ENCODE data around the gene TRIM8.

The TRIM8 gene

DNA sequence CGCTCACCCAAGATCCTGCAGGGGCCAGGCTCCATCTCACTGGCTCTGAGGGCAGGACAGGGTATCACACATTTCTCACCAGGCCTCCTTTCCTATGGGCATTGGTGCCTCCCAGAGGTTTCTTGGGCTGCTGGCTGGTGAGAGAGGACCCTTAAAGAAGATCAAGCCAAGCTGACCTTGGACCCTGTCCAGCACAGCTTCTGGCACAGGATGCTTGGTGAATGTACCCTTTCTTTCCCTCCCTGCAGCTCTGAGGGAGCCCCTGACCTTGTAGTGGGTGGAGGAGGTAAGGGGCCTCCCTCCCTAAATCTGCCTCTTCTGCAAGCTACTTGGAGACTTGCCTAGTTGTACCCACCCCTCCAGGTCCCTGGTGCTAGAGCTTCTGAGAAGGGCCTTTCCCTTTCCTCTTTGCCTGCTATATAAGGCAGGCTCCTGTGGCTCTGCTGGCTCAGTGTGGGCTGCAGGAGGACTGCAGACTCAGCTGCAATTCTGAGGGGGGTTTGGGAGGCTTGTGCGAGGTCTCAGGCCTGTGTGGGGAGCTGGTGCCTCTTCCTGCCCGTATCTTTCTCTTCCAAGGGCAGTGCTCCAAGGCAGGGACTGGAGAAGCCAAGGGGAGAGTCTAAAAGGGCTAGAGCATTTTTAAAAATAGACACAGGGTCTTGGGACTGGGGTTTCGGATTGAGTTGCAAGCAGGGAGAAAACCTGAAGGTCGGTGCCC is 11.7 kb upstream of the TRIM8 start:
- DNase-seq (ENCODE audit: low read depth in 4 of 4, low spot score in 1 of 4), result no peak

GRCh38 chr10:102633287-102633686 is 11.0 kb upstream of the TRIM8 start:
- peak in 1 of 4 experiments; percentile 28 for DNase-seq (ENCODE audit: low read depth in 4 of 4, low spot score in 1 of 4)

DNA sequence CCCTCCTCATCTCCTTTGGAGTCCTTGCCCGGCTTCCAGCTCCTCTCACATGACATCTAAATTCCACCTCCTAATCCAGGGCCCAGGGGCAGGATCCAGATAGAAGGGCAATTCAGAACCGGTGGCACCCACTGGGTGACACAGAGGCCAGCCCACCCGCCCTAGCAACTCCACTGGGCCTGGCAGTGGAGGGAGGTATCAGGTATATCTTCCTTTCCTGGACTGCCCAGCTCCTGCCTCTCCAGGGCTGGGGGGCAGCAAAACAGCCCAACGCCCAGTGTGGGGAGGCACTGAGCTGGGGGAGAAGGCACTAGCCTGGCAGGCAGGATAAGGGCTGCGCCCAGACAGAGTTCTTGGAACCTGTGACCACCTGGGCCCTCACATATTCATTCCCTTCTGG is 10.4 kb upstream of the TRIM8 start:
- no peak for DNase-seq (ENCODE audit: low read depth in 4 of 4, low spot score in 1 of 4)

DNA sequence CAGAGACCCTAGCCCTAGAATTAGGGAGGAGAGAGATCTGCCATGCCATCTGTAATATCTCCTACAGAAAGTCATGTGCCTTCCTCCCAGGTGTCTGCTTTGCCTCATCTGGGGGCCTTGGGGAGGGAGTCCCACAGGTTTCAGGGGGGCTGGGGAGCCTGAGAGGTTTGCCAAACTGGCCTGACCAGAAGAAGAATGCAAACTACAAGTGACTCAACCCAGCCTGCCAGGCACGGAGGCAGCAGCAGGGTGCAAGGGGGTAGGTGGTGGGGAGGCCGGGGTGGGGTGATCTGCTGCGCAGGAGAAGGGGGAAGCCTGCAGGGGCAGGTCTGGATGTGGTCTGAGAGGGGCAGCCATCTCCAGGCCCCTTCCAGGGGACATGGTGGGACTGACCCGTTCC is 9.6 kb upstream of the TRIM8 start:
- no peak for DNase-seq (ENCODE audit: low read depth in 4 of 4, low spot score in 1 of 4)

DNA sequence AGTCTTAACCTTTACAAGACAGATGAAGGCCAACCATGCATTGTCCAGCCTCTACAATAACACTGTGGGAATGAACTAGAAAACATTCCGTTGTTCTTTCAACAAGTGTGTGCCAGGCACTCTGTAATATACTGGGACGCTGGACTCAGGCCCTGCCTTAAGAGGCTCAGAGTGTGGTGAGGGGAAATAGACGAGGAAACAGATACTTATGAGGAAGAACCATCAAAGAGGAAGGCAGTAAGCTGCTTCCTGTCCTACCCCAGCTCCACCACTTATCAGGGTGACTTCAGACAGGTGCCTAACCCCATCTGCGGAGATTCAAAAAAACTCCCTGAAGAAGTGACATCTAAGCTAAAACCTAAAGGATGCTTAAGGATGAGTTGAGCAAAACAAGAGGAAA is 8.9 kb upstream of the TRIM8 start:
- no peak for DNase-seq (ENCODE audit: low read depth in 4 of 4, low spot score in 1 of 4)

DNA sequence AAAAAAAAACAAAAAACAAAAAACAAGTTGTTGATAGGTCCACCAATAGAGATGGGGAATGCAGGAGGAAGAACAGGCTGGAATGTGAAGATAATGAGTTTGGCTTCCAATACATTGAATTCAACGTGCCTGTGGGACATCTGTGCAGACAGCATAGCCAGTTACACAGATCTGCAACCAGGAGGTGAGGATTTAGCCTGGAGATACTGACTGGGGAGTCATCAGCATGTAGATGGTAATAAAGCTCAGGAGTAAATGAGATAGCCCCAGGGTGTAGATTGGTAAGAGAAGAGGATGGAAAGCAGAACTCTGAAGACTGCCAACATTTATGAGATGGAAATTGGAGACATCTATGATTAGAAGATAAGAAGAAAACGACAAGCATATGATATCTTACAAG is 4.7 kb upstream of the TRIM8 start:
- DNase-seq (ENCODE audit: low read depth in 4 of 4, low spot score in 1 of 4), result no peak

DNA sequence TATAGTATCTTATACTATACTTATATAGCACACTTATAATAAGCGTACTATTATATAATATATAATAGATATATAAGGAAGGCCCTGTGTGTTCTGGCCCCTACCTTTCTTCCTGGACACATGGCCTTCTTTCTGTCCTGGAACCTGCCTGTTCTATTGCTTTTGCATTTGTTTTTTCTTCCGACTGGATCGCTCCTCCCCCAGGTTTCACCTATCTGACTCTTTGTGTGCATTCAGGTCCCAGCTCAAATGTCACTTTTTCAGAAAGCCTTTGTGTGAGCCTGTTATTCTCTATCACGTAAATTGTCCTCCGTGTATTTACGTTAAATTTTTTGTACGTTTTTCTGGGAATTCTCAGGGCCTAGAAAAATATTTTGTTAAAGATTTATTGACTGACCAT is 2.9 kb upstream of the TRIM8 start:
- DNase-seq (ENCODE audit: low read depth in 4 of 4, low spot score in 1 of 4), result no peak

DNA sequence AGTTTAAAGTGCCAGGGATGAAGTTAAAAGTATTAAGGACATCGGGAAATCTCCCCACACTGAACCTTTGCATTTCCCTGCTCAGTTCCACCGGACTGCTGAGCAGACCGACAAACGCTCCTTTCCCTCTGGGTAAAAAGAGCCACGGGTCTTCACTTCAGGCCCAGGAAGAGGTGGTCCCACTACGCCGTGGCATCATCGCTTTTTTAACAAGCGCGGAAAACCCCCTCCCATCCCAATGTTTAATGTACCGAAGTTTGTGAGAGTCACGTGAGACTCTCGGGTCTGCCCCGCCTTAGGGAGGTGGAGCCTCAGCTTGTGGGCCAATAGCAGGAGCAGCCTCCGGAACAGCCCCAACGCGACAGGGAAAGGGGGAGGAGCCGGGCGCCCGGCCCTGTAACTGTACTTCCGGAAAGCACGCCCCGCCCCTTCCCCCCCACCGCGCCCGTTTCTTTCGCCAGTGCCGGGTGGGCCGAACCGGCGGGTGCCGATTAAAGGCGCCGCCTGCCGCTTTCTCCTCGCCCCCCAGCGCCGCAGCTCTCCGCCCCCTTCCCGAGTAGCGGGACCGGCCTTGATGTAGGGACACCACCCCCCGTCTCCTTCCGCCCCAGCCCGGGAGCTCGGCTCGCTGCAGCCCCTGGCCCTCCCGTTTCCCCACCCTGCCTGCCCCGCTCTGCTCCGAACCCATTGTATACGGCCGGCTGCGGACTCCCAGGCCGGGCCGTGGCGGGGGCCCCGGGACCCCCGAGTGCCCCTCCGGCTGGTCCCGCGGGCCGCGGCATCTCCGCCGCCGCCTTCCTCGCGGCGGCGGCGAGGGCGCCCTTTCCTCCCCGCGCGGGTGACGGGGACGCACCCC is 2.2 kb upstream of the TRIM8 start:
- peak; percentile 93 to 99 (median 94) for DNase-seq (ENCODE audit: low read depth in 4 of 4, low spot score in 1 of 4)

DNA sequence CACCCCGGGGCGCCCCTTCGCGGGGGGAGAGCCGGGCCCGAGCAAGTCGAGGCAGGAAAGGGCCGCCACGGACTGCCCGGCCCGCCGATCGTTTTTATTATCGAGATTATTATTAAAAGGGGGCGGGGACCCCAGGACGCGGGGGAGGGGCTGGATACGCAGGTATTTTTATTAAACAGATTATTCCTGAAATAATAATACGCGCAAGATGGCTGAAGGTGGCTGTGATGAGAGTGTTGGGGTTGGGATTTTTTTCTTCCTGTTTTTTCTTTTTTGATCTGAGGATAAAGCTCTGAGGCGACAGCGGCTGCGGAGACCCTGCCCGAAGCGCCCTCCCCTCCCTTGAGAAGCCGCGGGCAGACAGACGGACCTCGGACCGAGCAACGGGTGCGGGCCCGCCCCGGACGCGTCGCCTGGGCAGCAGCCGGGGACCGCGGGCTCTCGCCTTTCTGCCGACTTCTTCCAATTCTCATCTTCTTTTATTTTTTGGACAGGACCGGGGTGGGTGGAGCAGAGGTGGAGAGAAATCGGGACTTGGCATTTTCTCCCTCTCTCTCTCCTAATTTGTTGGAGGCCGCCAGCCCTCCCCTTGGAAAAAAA is 1.4 kb upstream of the TRIM8 start:
- peak in 1 of 4 experiments; percentile 30 for DNase-seq (ENCODE audit: low read depth in 4 of 4, low spot score in 1 of 4)

DNA sequence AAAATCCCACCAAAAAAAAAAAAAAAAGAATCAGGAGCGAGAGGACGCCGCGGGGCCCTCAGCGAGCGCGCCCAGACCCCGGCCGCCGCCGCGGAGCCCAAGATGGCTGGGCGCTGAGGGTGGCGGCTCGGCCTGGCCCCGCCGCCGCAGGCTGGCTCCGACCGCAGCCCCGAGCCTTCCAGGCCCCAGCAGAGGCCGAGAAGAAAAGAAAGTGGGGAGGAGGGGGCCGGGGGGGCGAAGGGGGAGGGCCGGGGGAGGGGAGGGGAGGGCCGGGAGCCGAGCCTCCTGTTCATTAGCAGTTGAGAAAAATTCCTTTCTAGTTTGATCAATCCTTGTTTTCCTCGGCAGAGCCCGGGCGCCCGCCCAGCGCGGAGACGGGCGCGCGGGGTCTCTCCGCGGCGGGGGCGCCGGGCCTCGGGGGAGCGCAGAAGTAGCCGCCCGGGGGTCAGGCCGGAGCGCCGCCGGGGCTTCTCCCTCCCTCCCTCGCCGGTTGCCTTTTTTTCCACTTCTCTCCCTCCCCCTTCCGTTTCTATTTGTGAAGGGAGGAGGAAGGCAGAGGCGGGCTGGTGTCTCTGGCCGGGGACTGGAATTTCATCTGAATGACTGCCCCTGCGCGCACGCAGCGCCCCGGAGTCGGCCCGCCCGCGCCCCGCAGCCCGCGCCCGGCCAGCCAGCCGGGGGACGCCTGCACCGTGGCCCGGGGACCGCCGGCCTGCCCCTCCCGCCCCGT is 778 bp upstream of the TRIM8 start:
- DNase-seq (ENCODE audit: low read depth in 4 of 4, low spot score in 1 of 4), result peak in 2 of 4 experiments; percentile 30 to 41

DNA sequence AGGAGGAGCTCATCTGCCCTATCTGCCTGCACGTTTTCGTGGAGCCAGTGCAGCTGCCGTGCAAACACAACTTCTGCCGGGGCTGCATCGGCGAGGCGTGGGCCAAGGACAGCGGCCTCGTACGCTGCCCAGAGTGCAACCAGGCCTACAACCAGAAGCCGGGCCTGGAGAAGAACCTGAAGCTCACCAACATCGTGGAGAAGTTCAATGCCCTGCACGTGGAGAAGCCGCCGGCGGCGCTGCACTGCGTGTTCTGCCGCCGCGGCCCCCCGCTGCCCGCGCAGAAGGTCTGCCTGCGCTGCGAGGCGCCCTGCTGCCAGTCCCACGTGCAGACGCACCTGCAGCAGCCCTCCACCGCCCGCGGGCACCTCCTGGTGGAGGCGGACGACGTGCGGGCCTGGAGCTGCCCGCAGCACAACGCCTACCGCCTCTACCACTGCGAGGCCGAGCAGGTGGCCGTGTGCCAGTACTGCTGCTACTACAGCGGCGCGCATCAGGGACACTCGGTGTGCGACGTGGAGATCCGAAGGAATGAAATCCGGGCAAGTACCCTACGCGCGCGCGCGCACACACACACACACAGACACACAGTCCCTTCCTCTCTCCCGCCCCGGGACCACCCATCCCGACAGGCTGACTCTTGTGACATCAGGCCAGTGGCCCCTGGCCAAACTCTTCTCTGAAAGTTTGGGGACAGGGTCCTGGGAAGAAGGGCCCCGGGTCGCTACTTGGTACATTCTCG is 538 bp downstream of the TRIM8 start:
- peak in 3 of 4 experiments; percentile 34 to 72 (median 58) for DNase-seq (ENCODE audit: low read depth in 4 of 4, low spot score in 1 of 4)

- no peak for DNase-seq (ENCODE audit: low read depth in 4 of 4, low spot score in 1 of 4)
These were observed 1.1 kb downstream of the TRIM8 start for GRCh38 chr10:102645388-102645740.

GRCh38 chr10:102645741-102646609 is 1.7 kb downstream of the TRIM8 start:
- DNase-seq (ENCODE audit: low read depth in 4 of 4, low spot score in 1 of 4), result peak in 3 of 4 experiments; percentile 44 to 69 (median 49)

GRCh38 chr10:102646610-102647442 is 2.5 kb downstream of the TRIM8 start:
- peak in 1 of 4 experiments; percentile 37 for DNase-seq (ENCODE audit: low read depth in 4 of 4, low spot score in 1 of 4)

DNA sequence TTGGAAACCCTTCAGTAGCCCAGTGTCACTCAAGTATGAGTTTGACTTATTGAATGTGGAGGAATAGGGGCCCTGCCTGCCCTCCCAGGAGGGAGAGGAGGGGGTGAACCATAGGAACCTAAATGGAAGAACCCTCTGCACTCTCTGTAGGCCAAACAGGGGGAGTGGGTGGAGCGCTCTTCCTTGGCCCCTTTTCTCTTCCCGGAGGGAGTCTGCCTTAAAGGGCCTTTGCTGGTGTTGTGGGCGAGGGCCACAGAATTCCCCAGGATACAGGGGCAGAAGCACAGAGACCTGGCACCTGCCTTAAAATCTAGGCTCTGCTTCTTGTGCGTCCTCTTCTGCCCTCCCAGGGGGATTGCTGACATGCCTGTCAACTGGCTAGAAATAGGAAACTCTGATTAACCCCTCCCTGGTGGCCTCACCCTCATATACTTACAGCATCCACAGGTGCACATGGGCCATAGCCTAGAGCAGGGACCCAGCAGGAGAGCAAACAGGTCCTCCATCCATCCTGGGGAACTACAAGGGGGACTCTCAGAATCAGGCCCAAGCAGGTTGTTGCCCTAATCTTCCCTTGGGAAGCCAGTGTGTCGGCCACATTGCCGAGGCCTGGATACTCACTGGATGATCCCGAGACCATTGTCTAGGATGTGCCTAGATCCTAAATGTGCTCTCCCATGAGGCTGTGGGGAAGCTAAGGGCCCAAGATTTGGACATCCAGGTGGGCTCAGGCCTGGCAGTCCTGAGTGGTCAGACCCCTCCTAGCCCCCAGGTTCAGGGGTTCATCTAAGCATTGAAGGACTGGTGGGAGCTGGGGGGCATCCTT is 3.4 kb downstream of the TRIM8 start:
- no peak for DNase-seq (ENCODE audit: low read depth in 4 of 4, low spot score in 1 of 4)

DNA sequence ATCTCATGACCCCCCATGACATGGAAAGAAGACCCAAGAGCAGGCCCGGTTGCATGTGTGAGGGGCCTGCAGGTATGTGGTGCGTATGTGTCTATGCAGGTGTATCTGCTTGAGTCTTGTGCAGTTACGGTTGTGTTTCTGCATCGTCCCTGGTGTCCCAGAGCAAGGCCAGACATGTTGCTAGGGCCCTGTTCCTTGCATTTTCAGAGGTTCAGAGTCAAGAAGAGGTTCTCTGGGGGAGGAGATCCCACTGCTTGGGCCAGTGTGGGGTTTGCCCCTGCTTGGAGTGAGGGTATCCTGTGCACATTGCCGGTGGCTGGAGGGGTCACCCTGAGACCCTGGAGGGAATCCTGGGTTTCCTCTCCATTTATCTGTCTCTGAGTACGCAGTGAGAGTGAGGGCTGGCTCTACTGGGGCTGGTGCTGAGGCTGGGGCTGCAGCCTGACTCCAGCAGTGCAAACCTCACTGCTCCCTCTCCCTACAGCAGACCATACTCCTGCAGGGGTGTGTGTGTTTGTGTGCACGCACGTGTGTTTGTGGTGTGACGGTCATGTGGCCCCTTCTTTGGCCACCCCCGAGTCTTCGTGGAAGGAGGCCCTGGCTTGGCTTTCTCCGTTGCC is 4.1 kb downstream of the TRIM8 start:
- no peak for DNase-seq (ENCODE audit: low read depth in 4 of 4, low spot score in 1 of 4)

All from stimulated activated CD4-positive, alpha-beta T cell treated with anti-CD3 and anti-CD28 coated beads, Interleukin-1b, Interleukin-23, amount 100 ng/mL, for 24 hours (primary cell).